GM19035 (cell line): ENCODE data around the gene FTSJ1.
"Not testable (repeated sequence)": the region's sequence is repeated elsewhere in the genome, so short reads cannot be mapped to it uniquely, and the experiment has no call there.

Experiments
- ATAC-seq: cut with Tn5 transposase; IDR thresholded peaks from one replicate; pipeline ENCODE4 v1.9.1; 2021; ENCODE audit not compliant: unreplicated experiment

Gene FTSJ1

DNA sequence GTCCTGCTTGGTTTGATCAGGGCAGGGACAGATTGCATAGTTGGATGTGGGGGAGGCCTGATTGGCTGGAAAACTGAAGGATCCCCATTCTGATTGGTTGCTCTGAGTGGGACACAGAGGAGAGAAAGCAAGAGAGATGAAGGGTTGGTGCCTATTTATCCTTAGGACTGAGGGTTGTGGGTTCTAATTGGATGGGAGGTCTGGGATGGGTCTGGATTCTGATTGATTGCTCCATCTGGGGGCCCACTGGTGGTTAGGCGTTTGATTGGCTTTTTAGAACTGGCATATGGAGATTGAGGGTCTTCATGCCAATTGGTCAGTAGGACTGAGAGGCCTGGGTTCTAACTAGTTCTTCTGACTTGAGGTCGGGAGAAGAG, 45.0 kb downstream of the FTSJ1 start:
- ATAC-seq, result no peak

DNA sequence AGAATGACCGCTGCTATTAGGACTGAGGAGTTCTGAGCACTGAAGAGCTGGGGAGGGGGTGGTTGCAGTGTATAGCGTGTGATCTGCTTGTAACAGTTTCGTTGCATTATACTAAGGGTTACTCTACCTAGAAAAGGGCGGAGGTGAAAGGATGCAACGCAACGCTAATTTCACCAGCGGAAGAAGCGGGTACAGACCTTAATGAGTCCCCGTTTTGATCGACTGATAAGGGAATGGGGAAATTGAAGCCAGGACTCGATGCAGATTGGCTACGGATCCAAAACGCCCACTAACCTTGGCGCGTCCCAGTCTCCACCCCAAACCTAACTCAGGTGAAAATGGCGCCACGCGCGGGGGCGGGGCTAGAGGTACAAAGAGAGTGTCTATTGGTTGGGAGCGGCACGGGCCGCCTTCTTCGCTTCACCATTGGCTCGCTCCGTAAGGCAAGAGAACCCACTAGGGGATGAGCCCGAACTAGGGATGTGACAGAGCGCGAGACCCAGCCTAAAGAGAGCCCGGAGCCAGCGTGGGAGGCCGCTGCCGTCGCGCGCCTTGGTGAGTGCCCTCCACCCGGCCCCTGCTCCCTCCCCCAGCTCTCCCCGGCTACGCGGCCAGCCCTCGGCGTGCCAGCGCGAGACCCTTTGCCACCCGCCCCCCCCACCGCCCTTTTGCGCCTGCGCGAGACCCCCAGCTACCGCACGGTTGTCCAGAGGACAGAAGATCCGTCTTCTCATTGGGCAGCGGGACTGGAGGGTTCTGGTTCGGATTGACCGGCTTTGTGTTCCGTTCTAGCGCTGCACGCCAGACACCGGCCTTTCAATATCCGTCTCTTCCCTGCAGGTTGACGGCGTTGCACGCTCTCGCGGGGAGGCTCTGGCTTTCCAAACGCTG, 45.6 kb downstream of the FTSJ1 start, which contains the start of gene EBP:
Gene EBP, plus strand, starts transcription at position 456 of the 891 bp plus-strand sequence. CDS start 1,964 bp downstream, outside the sequence.
- ATAC-seq, result peak; percentile 95

DNA sequence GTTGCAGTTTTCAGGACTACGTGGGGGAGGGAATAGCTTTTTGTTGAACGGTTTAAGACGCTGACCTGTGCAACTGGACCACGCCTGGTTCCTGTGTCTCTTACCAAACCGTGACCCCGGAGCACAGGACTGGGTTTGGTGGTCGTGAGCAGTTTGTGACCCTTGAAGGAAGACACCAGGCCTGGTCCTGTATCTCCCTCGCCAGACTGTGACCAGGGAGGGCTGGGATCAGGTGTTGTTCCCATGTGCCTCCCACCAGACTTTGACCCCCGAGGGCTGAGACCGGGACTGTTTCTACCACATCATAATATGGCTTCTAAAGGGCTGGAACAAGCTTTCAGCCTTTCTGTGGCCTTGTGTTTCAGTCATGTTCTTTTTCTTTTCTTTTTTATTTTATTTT, 46.3 kb downstream of the FTSJ1 start:
- no peak for ATAC-seq

DNA sequence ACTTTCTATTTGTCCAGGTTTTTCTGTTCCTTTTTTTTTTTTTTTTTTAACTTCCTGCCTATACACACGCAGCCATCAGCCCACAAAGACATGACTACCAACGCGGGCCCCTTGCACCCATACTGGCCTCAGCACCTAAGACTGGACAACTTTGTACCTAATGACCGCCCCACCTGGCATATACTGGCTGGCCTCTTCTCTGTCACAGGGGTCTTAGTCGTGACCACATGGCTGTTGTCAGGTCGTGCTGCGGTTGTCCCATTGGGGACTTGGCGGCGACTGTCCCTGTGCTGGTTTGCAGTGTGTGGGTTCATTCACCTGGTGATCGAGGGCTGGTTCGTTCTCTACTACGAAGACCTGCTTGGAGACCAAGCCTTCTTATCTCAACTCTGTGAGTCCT, 47.7 kb downstream of the FTSJ1 start:
- no peak for ATAC-seq

DNA sequence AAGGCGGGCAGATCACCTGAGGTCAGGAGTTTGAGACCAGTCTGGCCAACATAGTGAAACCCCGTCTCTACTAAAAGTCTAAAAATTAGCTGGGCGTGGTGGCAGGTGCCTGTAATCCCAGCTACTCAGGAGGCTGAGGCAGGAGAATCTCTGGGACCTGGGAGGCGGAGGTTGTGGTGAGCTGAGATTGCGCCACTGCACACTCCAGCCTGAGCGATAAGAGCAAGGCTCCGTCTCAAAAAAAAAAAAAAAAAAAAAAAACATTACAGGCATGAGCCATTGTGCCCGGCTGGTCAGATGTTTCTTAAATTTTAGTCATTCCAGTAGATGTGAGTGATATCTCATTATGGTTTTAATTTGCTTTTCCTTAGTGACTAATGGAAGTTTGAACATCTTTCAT, 49.9 kb downstream of the FTSJ1 start:
- not testable (repeated sequence) for ATAC-seq

DNA sequence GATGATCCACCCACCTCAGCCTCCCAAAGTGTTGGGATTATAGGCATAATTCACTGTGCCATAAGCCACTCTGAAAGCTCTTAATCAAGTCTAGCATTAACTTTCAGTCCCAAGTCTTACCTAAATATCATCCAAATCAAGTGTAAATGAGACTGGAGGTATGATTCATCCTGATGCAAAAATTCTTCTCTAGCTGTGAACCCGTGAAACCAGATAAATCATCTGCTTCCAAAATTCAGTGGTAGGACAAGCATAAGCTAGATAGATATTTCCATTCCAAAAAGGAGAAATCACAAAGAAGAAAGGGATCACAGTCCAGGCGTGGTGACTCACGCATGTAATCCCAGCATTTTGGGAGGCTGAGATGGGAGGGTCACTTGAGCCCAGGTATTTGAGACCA, 54.7 kb downstream of the FTSJ1 start:
- ATAC-seq, result no peak

DNA sequence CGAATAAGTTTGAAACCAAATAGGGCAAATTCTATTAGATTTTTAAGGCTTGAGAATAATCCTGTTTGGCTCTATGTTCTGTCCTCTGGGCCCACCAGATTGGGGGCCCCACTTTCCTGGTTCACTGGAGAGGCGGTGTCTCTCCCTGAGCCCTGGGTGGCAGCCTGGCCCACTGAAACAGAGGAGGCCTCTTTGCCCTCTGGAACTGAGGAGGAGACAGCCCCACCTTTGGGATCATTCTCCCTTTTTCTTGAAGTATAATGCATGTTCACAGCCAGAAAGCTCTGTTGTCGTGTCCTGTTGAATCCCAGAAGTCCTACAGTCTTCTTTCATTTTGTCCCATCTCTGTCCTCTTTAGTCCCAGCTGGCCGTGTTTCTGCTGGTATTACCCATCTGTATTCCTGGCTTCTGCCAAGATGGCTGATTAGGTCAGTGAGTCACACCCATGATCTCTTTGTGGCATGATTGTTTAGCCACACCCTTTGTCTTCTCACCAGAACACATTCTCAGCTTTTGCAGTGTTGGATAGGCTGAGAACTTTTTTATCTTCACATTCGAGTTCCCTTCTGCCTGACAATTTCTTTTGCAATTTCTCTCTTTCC, 55.5 kb downstream of the FTSJ1 start:
- ATAC-seq, result no peak

DNA sequence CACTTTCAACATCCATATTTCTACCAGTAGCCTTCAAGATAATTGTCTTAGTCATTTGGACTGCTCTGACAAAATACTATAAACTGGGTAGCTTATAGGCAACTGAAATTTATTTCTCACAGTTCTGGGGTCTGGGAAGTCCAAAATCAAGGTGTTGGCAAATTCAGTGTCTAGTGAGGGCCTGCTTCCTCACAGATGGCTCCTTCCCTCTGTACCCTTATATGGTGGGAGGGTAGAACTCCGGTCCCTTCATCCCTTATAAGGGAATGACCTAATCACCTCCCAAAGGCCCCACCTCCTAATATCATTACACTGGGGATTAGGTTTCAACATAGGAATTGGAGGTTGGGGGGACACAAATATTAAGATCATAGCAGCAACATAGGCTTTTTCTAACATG, 56.2 kb downstream of the FTSJ1 start:
- ATAC-seq, result no peak

DNA sequence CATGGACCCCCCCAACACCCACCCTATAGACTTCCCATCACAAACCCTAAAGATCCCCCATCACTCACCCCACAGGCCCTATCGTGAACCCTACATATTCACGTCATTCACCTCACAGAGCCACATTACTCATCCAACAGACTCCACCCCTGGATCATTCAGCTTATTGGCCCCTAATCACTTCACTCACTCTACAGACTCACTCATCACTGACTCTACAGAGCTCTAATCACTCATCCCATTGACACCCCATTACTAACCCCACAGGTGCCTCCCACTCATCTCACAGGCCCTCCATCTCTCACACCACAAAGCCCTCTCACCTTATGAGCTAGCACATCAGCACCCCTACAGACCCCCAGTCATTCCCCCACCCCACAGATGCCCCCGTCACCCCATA, 57.2 kb downstream of the FTSJ1 start:
- no peak for ATAC-seq
